Effector CD8-positive, alpha-beta T cell (primary cell): ENCODE results near the gene MAGEA12.
"Not testable (repeated sequence)": the region's sequence is repeated elsewhere in the genome, so short reads cannot be mapped to it uniquely, and the experiment has no call there.

Experiments
- DNase-seq: peaks from one replicate; lab custom pipeline; 2025; lab: John Stamatoyannopoulos, UW

Gene MAGEA12

GRCh38 chrX:152761582-152761981 lies 28.0 kb downstream of the MAGEA12 start:
- DNase-seq = not testable (repeated sequence)

- DNase-seq = not testable (repeated sequence)
Measured at GRCh38 chrX:152766562-152766961, 33.0 kb downstream of the MAGEA12 start.

GRCh38 chrX:152769549-152770289 lies 36.2 kb downstream of the MAGEA12 start, which contains the start of gene MAGEA6:
Gene MAGEA6 (minus strand): TSS chrX:152769689. CDS start chrX:152767650, 2,039 bp downstream.
- DNase-seq = not testable (repeated sequence)

- not testable (repeated sequence) for DNase-seq
Measured at GRCh38 chrX:152787062-152787461, 53.5 kb downstream of the MAGEA12 start.
